ENCODE data around the gene PGBD2.
A peak's percentile ranks its signal among the peaks of the same experiment; 100 is the strongest.

The PGBD2 gene

DNA sequence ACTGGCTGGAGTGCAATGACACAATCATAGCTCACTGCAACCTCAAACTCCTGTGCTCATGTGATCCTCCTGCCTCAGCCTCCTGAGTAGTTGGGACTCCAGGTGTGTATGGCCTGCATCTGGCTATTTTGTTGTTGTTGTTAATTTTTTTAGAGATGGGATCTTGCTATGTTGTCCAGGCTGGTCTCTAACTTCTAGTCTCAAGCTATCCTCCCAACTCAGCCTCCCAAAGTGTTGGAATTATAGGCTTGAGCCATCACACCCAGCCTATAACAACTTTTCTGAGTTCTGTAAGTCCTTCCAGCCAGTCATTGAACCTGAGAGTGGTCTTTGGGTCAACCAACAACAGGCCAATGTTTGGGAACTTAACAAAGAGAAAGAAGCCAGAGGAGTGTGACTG, 11.2 kb upstream of the PGBD2 start:
- no peaks in the 10 kb centered on the region for H3K27me3 ChIP-seq (ENCODE audit: control insufficient read depth, insufficient read depth, low read length)
- no peak overlapping the region for H3K4me3 ChIP-seq (ENCODE audit: low read length)
- H3K4me1 ChIP-seq (ENCODE audit: control insufficient read depth, insufficient read depth, low read length) = no peaks in the 10 kb centered on the region
- no peak overlapping the region for H3K9ac ChIP-seq (ENCODE audit: low read length)
- H3K27ac ChIP-seq (ENCODE audit: low read depth, low read length) = no peak overlapping the region
- H3K36me3 ChIP-seq (ENCODE audit: control insufficient read depth, insufficient read depth, low read length) = no peaks in the 10 kb centered on the region

- Histone ChIP-seq H3K27me3 (ENCODE audit: control insufficient read depth, insufficient read depth, low read length) (no peaks in the 10 kb centered on the region), H3K9ac (ENCODE audit: low read length) (no peak overlapping the region), H3K27ac (ENCODE audit: low read depth, low read length) (no peak overlapping the region), H3K4me1 (ENCODE audit: control insufficient read depth, insufficient read depth, low read length) (no peaks in the 10 kb centered on the region), H3K4me3 (ENCODE audit: low read length) (no peak overlapping the region), H3K36me3 (ENCODE audit: control insufficient read depth, insufficient read depth, low read length) (no peaks in the 10 kb centered on the region)
Measured at GRCh38 chr1:248897412-248898337, 8.4 kb upstream of the PGBD2 start.

DNA sequence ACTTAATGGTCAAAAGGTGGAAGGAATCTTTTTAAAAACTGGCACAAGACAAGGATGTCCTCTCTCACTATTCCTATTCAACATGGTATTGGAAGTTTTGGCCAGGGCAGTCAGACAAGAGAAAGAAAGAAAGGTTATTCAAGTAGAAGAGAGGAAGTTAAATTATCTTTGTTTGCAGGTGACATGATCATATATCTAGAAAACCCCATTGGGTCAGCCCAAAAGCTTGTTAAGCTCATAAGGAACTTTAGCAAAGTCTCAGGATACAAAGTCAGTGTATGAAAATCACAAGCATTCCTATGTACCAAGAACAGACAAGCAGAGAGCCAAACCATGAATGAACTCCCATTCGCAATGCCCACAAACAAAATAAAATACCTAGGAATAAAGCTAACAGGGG, 5.4 kb upstream of the PGBD2 start:
- no peak overlapping the region for H3K4me3 ChIP-seq (ENCODE audit: low read length)
- H3K4me1 ChIP-seq (ENCODE audit: control insufficient read depth, insufficient read depth, low read length) = peaks cover 5% of the 10 kb centered on the region
- H3K9ac ChIP-seq (ENCODE audit: low read length) = no peak overlapping the region
- no peaks in the 10 kb centered on the region for H3K27me3 ChIP-seq (ENCODE audit: control insufficient read depth, insufficient read depth, low read length)
- H3K27ac ChIP-seq (ENCODE audit: low read depth, low read length) = no peak overlapping the region
- no peaks in the 10 kb centered on the region for H3K36me3 ChIP-seq (ENCODE audit: control insufficient read depth, insufficient read depth, low read length)

DNA sequence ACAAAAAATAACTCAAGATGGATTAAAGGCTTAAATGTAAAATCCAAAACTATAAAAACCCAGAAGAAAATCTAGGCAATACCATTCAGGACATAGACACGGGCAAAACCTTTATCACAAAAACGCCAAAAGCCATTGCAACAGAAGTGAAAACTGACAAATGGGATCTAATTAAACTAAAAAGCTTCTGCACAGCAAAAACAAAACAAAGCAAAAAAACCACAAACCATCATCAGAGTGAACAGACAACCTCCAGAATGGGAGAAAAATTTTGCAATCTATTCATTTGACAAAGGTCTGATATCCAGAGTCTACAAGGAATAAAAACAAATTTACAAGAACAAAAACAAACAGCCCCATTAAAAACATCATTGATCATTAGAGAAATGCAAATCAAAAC, 4.5 kb upstream of the PGBD2 start:
- H3K4me3 ChIP-seq (ENCODE audit: low read length) = no peak overlapping the region
- peaks cover 6% of the 10 kb centered on the region for H3K4me1 ChIP-seq (ENCODE audit: control insufficient read depth, insufficient read depth, low read length)
- no peak overlapping the region for H3K9ac ChIP-seq (ENCODE audit: low read length)
- H3K27me3 ChIP-seq (ENCODE audit: control insufficient read depth, insufficient read depth, low read length) = no peaks in the 10 kb centered on the region
- H3K36me3 ChIP-seq (ENCODE audit: control insufficient read depth, insufficient read depth, low read length) = no peaks in the 10 kb centered on the region
- H3K27ac ChIP-seq (ENCODE audit: low read depth, low read length) = no peak overlapping the region

DNA sequence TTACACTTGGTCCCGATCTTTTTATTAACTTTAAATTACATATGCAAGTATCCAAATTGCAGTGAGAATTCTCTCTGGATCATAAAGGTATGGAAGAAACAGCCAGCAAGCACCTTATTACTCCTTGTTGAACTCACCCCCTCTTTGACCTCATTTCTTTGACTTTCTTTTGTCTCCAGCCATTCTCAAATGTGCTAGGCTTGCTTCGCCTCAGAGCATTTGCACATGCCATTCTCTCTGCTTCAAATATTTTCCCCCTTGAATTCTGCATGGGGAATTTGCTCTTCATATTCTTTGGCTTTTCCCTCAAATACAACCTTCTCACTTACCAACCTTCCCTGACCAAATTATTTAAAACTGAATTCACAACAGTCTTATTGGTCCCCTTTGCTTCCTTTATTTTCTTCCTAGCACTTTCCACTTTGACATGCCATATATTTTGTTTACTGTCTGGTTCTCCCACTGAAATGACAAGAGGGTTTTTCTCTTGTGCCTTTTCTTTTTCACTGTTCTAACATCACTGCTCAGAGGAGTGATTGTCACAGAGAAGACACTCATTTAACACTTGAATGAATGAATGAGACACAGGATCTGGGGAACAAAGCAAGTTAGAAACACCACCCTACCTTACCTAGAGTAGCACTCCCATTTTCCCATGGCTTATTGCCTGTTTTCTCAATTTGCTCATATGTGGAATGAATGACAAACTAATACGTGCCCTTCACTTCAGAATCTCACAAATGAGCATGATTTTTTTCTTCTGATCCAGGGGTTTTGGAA, 1.4 kb upstream of the PGBD2 start:
- Histone ChIP-seq H3K36me3 (ENCODE audit: control insufficient read depth, insufficient read depth, low read length) (no peaks in the 10 kb centered on the region), H3K4me1 (ENCODE audit: control insufficient read depth, insufficient read depth, low read length) (peaks cover 6% of the 10 kb centered on the region), H3K27me3 (ENCODE audit: control insufficient read depth, insufficient read depth, low read length) (no peaks in the 10 kb centered on the region), H3K4me3 (ENCODE audit: low read length) (no peak overlapping the region), H3K9ac (ENCODE audit: low read length) (no peak overlapping the region), H3K27ac (ENCODE audit: low read depth, low read length) (no peak overlapping the region)

GRCh38 chr1:248905662-248906008, 400 bp upstream of the PGBD2 start:
- Histone ChIP-seq H3K4me1 (ENCODE audit: control insufficient read depth, insufficient read depth, low read length) (peaks cover 6% of the 10 kb centered on the region), H3K9ac (ENCODE audit: low read length) (peak overlapping the region; percentile 57), H3K36me3 (ENCODE audit: control insufficient read depth, insufficient read depth, low read length) (no peaks in the 10 kb centered on the region), H3K27me3 (ENCODE audit: control insufficient read depth, insufficient read depth, low read length) (no peaks in the 10 kb centered on the region), H3K4me3 (ENCODE audit: low read length) (peak overlapping the region; percentile 99), H3K27ac (ENCODE audit: low read depth, low read length) (peak overlapping the region; percentile 98)

- no peaks in the 10 kb centered on the region for H3K27me3 ChIP-seq (ENCODE audit: control insufficient read depth, insufficient read depth, low read length)
- peak overlapping the region; percentile 89 for H3K27ac ChIP-seq (ENCODE audit: low read depth, low read length)
- no peaks in the 10 kb centered on the region for H3K36me3 ChIP-seq (ENCODE audit: control insufficient read depth, insufficient read depth, low read length)
- H3K9ac ChIP-seq (ENCODE audit: low read length) = peak overlapping the region; percentile 26
- peak overlapping the region; percentile 90 for H3K4me3 ChIP-seq (ENCODE audit: low read length)
- H3K4me1 ChIP-seq (ENCODE audit: control insufficient read depth, insufficient read depth, low read length) = peaks cover 6% of the 10 kb centered on the region
Measured at GRCh38 chr1:248906753-248907661, 972 bp downstream of the PGBD2 start.

GRCh38 chr1:248910761-248911160, 4.7 kb downstream of the PGBD2 start:
- H3K4me1 ChIP-seq (ENCODE audit: control insufficient read depth, insufficient read depth, low read length) = no peaks in the 10 kb centered on the region
- no peak overlapping the region for H3K27ac ChIP-seq (ENCODE audit: low read depth, low read length)
- H3K27me3 ChIP-seq (ENCODE audit: control insufficient read depth, insufficient read depth, low read length) = no peaks in the 10 kb centered on the region
- peaks cover 10% of the 10 kb centered on the region for H3K36me3 ChIP-seq (ENCODE audit: control insufficient read depth, insufficient read depth, low read length)
- no peak overlapping the region for H3K4me3 ChIP-seq (ENCODE audit: low read length)
- H3K9ac ChIP-seq (ENCODE audit: low read length) = no peak overlapping the region

DNA sequence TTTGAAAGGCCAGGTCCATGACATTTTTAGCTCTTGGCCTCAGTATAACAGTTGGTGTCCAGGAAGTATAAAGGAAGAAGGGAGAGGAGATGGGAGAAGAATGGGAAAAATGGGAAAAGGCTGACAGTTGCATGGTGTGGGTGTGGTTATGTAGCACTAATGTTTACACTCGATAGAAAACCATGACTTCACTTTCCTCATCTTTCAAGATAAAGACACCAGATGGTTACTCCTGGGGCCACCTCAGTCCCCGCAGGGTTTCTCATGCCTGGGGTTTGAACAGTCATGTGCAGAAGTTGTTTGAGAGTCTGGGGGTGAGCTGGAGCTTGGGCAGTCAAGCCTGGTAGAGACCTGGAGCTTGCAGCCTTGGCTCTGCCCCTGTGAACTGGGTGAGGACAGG, 7.9 kb downstream of the PGBD2 start:
- Histone ChIP-seq H3K27me3 (ENCODE audit: control insufficient read depth, insufficient read depth, low read length) (no peaks in the 10 kb centered on the region), H3K27ac (ENCODE audit: low read depth, low read length) (no peak overlapping the region), H3K4me3 (ENCODE audit: low read length) (no peak overlapping the region), H3K4me1 (ENCODE audit: control insufficient read depth, insufficient read depth, low read length) (no peaks in the 10 kb centered on the region), H3K36me3 (ENCODE audit: control insufficient read depth, insufficient read depth, low read length) (peaks cover 18% of the 10 kb centered on the region), H3K9ac (ENCODE audit: low read length) (no peak overlapping the region)

- H3K27me3 ChIP-seq (ENCODE audit: control insufficient read depth, insufficient read depth, low read length) = no peaks in the 10 kb centered on the region
- H3K27ac ChIP-seq (ENCODE audit: low read depth, low read length) = no peak overlapping the region
- no peak overlapping the region for H3K4me3 ChIP-seq (ENCODE audit: low read length)
- H3K4me1 ChIP-seq (ENCODE audit: control insufficient read depth, insufficient read depth, low read length) = no peaks in the 10 kb centered on the region
- H3K9ac ChIP-seq (ENCODE audit: low read length) = no peak overlapping the region
- peaks cover 18% of the 10 kb centered on the region for H3K36me3 ChIP-seq (ENCODE audit: control insufficient read depth, insufficient read depth, low read length)
Measured at GRCh38 chr1:248914796-248915381, 8.9 kb downstream of the PGBD2 start.

DNA sequence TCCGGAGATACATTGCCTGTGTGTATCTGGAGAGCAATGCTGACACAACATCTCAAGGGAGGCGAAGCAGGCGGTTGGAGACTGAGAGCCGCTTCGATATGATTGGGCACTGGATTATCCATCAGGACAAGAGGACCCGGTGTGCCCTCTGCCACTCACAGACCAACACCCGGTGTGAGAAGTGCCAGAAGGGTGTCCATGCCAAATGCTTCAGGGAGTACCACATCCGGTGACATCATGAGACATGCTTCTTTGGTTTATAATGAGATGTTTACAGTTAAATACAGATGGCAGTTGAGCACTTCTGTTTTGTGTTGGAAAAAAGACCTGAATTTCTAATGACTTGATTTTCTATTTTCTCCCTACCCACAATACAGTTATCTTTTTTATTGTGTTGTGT, 12.1 kb downstream of the PGBD2 start:
- no peaks in the 10 kb centered on the region for H3K4me1 ChIP-seq (ENCODE audit: control insufficient read depth, insufficient read depth, low read length)
- H3K27ac ChIP-seq (ENCODE audit: low read depth, low read length) = no peak overlapping the region
- no peak overlapping the region for H3K9ac ChIP-seq (ENCODE audit: low read length)
- H3K27me3 ChIP-seq (ENCODE audit: control insufficient read depth, insufficient read depth, low read length) = no peaks in the 10 kb centered on the region
- H3K4me3 ChIP-seq (ENCODE audit: low read length) = no peak overlapping the region
- peaks cover 18% of the 10 kb centered on the region for H3K36me3 ChIP-seq (ENCODE audit: control insufficient read depth, insufficient read depth, low read length)

Measured in rectal smooth muscle tissue (tissue), 1 donor.